Esophagus squamous epithelium (tissue), 5 donors: ENCODE results near the gene SEC22C. TPM values are rescaled to one million over a fixed set of nuclear protein-coding genes. Genes with fewer than 3 reads are reported as not detected.

Experiments used
- DNase-seq: peaks from one replicate; lab custom pipeline; 2025; lab: John Stamatoyannopoulos, UW
- H3K27ac ChIP-seq, 4 donors: fragments of 200-600 bp; sonication (generic); one replicate each; pipeline ENCODE4 v1.5.1; 2016 to 2019; ENCODE audit warnings: mild to moderate bottlenecking in 1 of 4
- H3K27me3 ChIP-seq, 4 donors: fragments of 200-600 bp; sonication (generic); 1 replicate in 3 of 4; 2 replicates in 1 of 4; pipeline versions ENCODE4 v1.5.1 to v1.6.0; 2017 to 2021; ENCODE audit warnings: antibody characterized with exemption in 1 of 4
- H3K36me3 ChIP-seq, 3 donors: fragments of 200-600 bp; sonication (generic); one replicate each; pipeline ENCODE4 v1.5.1; 2016 to 2019
- H3K4me1 ChIP-seq, 3 donors: fragments of 200-600 bp; sonication (generic); one replicate each; pipeline ENCODE4 v1.5.1; 2017 to 2019
- H3K4me3 ChIP-seq, 4 donors: fragments of 200-600 bp; sonication (generic); 1 replicate in 3 of 4; 2 replicates in 1 of 4; pipeline ENCODE4 v1.5.1; 2016 to 2019; ENCODE audit warnings: mild to moderate bottlenecking in 2 of 4, moderate library complexity in 1 of 4
- H3K9me3 ChIP-seq, 3 donors: fragments of 200-600 bp; sonication (generic); one replicate each; pipeline ENCODE4 v1.5.1; 2016 to 2019
- POLR2A ChIP-seq, 4 donors: fragments of 450-650 bp; IDR thresholded peaks; one replicate each; pipeline ENCODE4 v1.6.1; 2017; ENCODE audit warnings: antibody characterized with exemption in 4 of 4, mild to moderate bottlenecking in 4 of 4, moderate library complexity in 3 of 4
- WGBS, 2 donors: methylation state at CpG; one replicate each; pipeline ENCODE4 v1.1.5; 2018; 5-methylcytosine and 5-hydroxymethylcytosine counted together
- intact Hi-C: fragments of 100-400 bp; cut with DNase I; formaldehyde crosslinking; loops from one replicate; pipeline ENCODE4 v1.15.0; 2022
- total RNA-seq, 4 donors: library from RNA; depleted of rRNA; stranded (reverse); fragments of >200 nt; gene quantifications; one replicate each; pipeline ENCODE4 v1.1.0, GENCODE V29; 2016
- TF ChIP-seq, protein P1 (sequence below), 6 experiments: fragments of 450-650 bp in 4 of 6; fragments of 200-600 bp in 2 of 6; sonication (generic) in 2 of 6; IDR thresholded peaks; one replicate each; pipeline ENCODE4 v1.5.1; 2016 to 2019; ENCODE audit warnings: antibody characterized with exemption in 6 of 6, mild to moderate bottlenecking in 4 of 6, moderate library complexity in 4 of 6
- donor health status: DM: yes; HTN: yes; CAD: no.

The SEC22C gene
- total RNA-seq, 4 donors from 2014 or later = 8.8 to 38.5 (median 26.2) TPM

- DNase-seq = no peak
- Histone ChIP-seq H3K9me3 (no peaks in the 10 kb centered on the region), H3K36me3 (peaks cover 0 to 26% (median 0%) of the 10 kb centered on the region in 3 donors), H3K4me3 (no peak overlapping the region), H3K4me1 (peaks cover 12 to 98% (median 33%) of the 10 kb centered on the region in 3 donors), H3K27ac (peak overlapping the region in 3 of 4 donors; percentile 34 to 71 (median 68)), H3K27me3 (no peaks in the 10 kb centered on the region)
- 13 to 52% methylated on average over 4 to 5 of the region's 5 CpGs for WGBS, 2 donors
- intact Hi-C loops = no loop called here
- no peak for TF ChIP-seq POLR2A (IDR thresholded peaks at IDR 0.05)
- TF ChIP-seq, protein P1, sequence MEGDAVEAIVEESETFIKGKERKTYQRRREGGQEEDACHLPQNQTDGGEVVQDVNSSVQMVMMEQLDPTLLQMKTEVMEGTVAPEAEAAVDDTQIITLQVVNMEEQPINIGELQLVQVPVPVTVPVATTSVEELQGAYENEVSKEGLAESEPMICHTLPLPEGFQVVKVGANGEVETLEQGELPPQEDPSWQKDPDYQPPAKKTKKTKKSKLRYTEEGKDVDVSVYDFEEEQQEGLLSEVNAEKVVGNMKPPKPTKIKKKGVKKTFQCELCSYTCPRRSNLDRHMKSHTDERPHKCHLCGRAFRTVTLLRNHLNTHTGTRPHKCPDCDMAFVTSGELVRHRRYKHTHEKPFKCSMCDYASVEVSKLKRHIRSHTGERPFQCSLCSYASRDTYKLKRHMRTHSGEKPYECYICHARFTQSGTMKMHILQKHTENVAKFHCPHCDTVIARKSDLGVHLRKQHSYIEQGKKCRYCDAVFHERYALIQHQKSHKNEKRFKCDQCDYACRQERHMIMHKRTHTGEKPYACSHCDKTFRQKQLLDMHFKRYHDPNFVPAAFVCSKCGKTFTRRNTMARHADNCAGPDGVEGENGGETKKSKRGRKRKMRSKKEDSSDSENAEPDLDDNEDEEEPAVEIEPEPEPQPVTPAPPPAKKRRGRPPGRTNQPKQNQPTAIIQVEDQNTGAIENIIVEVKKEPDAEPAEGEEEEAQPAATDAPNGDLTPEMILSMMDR (IDR thresholded peaks at IDR 0.05) = no peak
Observed at GRCh38 chr3:42608581-42608980, 26.8 kb upstream of the SEC22C start.

- Histone ChIP-seq H3K27ac (peak overlapping the region in 3 of 4 donors; percentile 28 to 52 (median 52)), H3K9me3 (no peaks in the 10 kb centered on the region), H3K27me3 (no peaks in the 10 kb centered on the region), H3K36me3 (peaks cover 0 to 16% (median 0%) of the 10 kb centered on the region in 3 donors), H3K4me3 (no peak overlapping the region), H3K4me1 (peaks cover 17 to 91% (median 49%) of the 10 kb centered on the region in 3 donors)
- intact Hi-C loops = no loop called here
- no peak for DNase-seq
- no peak for TF ChIP-seq POLR2A (IDR thresholded peaks at IDR 0.05)
- WGBS, 2 donors = 60 to 61% methylated on average over 5 of the region's 5 CpGs
Observed at GRCh38 chr3:42605546-42606173, 23.9 kb upstream of the SEC22C start.

DNA sequence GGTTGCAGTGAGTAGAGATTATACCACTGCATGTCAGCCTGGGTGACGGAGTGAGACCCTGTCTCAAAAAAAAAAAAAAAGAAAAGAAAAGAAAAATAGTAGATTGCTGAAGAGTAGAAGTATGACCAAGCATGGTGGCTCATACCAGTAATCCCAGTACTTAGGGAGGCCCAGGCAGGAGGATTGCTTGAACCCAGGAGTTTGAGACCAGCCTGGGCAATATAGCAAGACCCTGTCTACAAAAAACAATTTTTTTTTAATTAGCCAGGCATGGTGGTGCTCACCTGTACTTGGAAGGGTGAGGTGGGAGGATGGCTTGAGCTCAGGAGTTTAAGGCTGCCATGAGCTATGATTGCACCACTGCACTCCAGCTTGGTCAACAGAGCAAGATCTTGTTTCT is 21.2 kb upstream of the SEC22C start:
- WGBS, 2 donors = 100% methylated on average over 1 of the region's 1 CpG
- TF ChIP-seq, protein P1 (IDR thresholded peaks at IDR 0.05) = no peak
- TF ChIP-seq POLR2A (IDR thresholded peaks at IDR 0.05) = no peak

DNA sequence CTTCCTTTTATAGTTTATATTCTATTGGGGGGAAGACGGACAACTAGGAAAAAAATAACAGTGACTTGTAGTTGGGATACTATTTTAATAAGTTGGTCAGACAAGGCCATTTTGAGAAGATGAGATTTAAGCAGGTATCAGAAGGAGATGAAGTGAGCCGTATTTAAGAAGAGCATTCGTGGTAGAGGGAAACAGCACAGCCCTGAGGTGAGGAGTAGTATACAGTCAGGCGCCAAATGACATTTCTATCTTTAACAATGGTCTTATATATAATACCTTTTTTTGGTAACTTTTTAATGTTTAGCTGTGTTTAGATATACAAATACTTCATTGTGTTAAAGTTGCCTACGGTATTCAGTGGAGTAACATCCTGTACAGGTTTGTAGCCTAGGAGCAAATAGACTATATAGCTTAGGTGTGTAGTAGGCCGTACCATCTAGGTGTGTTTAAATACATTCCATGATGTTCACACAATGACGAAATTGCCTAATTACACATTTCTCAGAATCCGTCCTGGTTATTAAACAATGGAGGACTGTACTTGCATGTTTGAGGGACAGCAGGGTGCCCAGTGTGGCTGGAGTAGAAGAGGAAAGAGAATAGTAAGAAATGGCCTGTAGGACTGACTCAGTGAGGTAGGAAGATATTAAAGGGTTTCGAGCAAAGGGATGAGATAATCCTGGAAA is 20.3 kb upstream of the SEC22C start:
- H3K36me3 ChIP-seq = peaks cover 0 to 5% (median 0%) of the 10 kb centered on the region in 3 donors
- H3K27ac ChIP-seq = peak overlapping the region; percentile 38 to 100 (median 99)
- DNase-seq = no peak
- H3K4me3 ChIP-seq = peak overlapping the region; percentile 72 to 99 (median 95)
- 22 to 25% methylated on average over 9 of the region's 9 CpGs for WGBS, 2 donors
- intact Hi-C loops = no loop called here
- H3K4me1 ChIP-seq = peaks cover 10 to 69% (median 35%) of the 10 kb centered on the region in 3 donors
- no peaks in the 10 kb centered on the region for H3K27me3 ChIP-seq
- no peak for TF ChIP-seq POLR2A (IDR thresholded peaks at IDR 0.05)
- TF ChIP-seq, protein P1 (IDR thresholded peaks at IDR 0.05) = peak in 2 of 6 experiments; percentile 24 to 37
- H3K9me3 ChIP-seq = no peaks in the 10 kb centered on the region

More for the DNA sequence above, 21.2 kb upstream of the SEC22C start:
- intact Hi-C loops = no loop called here
- Histone ChIP-seq H3K4me3 (no peak overlapping the region), H3K9me3 (no peaks in the 10 kb centered on the region), H3K36me3 (peaks cover 0 to 9% (median 0%) of the 10 kb centered on the region in 3 donors), H3K27me3 (no peaks in the 10 kb centered on the region), H3K4me1 (peaks cover 10 to 77% (median 35%) of the 10 kb centered on the region in 3 donors), H3K27ac (peak overlapping the region in 2 of 4 donors; percentile 99 to 100)
- DNase-seq = no peak

GRCh38 chr3:42600958-42601675 is 19.4 kb upstream of the SEC22C start:
- no peak for DNase-seq
- H3K36me3 ChIP-seq = peaks cover 0 to 7% (median 0%) of the 10 kb centered on the region in 3 donors
- H3K4me1 ChIP-seq = peaks cover 10 to 60% (median 32%) of the 10 kb centered on the region in 3 donors
- H3K9me3 ChIP-seq = no peaks in the 10 kb centered on the region
- peak overlapping the region; percentile 91 to 100 (median 99) for H3K27ac ChIP-seq
- peak in 1 of 4 donors; percentile 37 for TF ChIP-seq POLR2A (IDR thresholded peaks at IDR 0.05)
- TF ChIP-seq, protein P1 (IDR thresholded peaks at IDR 0.05) = peak in 4 of 6 experiments; percentile 11 to 49 (median 30)
- peak overlapping the region; percentile 72 to 99 (median 95) for H3K4me3 ChIP-seq
- intact Hi-C loops = no loop called here
- WGBS, 2 donors = 0% methylated on average over 9 to 12 of the region's 31 CpGs
- no peaks in the 10 kb centered on the region for H3K27me3 ChIP-seq
